ENCODE data around the gene ITPR3. TPM values are rescaled to one million over a fixed set of nuclear protein-coding genes. Genes with fewer than 3 reads are reported as not detected.

The ITPR3 gene
- total and polyA plus RNA-seq, 2 of the 13 experiments (the other 11 are each of a cell fraction or from before 2014, with no cell fraction given): 3.8 to 21.4 TPM

DNA sequence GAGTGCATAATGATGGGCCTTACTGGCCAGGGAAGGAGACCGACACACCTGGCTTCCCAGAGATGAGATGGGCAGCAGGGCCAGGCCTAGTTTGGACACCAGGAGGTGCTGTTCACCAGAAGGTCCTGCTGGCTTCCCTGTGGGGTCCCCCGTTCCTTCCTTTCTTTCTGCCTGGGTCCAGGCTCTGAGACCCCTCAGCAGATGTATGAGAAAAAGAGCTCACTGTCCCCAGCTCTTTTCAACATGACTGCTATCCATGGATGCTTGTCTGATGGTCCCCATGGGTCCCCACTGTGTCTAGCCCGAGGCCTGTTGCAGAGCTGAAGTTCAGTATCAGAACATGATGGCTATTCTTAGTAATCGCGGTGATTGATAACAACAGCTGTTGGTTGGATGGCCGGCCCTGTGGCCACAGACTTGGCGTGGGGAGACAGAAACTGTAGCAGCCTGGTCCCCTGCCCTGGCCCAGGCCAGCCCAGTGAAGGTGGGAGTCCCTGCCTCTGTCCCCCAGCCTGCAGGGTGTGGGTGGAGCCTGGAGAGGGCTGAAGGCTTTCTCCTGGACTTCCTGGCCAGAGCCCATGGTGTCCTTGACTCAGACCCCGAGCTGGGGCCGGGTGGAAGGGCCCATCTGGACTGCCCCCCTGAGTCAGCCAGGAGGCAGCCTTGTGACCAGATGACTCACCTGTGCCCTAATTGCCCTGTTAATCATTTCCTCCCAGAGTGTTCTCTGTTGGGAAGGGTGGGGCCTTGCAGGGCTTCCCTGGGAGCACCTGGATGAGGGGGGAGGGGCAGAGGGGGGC is 31.2 kb upstream of the ITPR3 start (continued):
- TF ChIP-seq, protein P1, sequence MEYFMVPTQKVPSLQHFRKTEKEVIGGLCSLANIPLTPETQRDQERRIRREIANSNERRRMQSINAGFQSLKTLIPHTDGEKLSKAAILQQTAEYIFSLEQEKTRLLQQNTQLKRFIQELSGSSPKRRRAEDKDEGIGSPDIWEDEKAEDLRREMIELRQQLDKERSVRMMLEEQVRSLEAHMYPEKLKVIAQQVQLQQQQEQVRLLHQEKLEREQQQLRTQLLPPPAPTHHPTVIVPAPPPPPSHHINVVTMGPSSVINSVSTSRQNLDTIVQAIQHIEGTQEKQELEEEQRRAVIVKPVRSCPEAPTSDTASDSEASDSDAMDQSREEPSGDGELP (IDR thresholded peaks at IDR 0.05; ENCODE audit: borderline replicate concordance, low read depth): peak; percentile 86
- TF ChIP-seq SMAD3 (CRISPR knock-in tag; IDR thresholded peaks at IDR 0.05) (peak; percentile 36; the same call in 1 of the 2 replicates), ZNF230 (CRISPR knock-in tag; IDR thresholded peaks at IDR 0.05) (0 out of 2 replicates have a peak, but pooled peaks have one; percentile 51), TSC22D2 (CRISPR knock-in tag; IDR thresholded peaks at IDR 0.05; ENCODE audit: borderline replicate concordance) (no peak), ZNF121 (CRISPR knock-in tag; IDR thresholded peaks at IDR 0.05) (peak; percentile 26; the same call in 1 of the 2 replicates), MAZ (IDR thresholded peaks at IDR 0.05; ENCODE audit: borderline replicate concordance, low read depth, low read length) (peak; percentile 73; the same call in 1 of the 2 replicates), MAZ (CRISPR knock-in tag; IDR thresholded peaks at IDR 0.05; ENCODE audit: low read depth) (peak; percentile 87; the same call in 1 of the 2 replicates), JUND (CRISPR knock-in tag; IDR thresholded peaks at IDR 0.05) (peak; percentile 93), SCMH1 (CRISPR knock-in tag; IDR thresholded peaks at IDR 0.05; ENCODE audit: borderline replicate concordance) (no peak), MIXL1 (CRISPR knock-in tag; IDR thresholded peaks at IDR 0.05) (peak; percentile 95)
- TF ChIP-seq, protein P2, sequence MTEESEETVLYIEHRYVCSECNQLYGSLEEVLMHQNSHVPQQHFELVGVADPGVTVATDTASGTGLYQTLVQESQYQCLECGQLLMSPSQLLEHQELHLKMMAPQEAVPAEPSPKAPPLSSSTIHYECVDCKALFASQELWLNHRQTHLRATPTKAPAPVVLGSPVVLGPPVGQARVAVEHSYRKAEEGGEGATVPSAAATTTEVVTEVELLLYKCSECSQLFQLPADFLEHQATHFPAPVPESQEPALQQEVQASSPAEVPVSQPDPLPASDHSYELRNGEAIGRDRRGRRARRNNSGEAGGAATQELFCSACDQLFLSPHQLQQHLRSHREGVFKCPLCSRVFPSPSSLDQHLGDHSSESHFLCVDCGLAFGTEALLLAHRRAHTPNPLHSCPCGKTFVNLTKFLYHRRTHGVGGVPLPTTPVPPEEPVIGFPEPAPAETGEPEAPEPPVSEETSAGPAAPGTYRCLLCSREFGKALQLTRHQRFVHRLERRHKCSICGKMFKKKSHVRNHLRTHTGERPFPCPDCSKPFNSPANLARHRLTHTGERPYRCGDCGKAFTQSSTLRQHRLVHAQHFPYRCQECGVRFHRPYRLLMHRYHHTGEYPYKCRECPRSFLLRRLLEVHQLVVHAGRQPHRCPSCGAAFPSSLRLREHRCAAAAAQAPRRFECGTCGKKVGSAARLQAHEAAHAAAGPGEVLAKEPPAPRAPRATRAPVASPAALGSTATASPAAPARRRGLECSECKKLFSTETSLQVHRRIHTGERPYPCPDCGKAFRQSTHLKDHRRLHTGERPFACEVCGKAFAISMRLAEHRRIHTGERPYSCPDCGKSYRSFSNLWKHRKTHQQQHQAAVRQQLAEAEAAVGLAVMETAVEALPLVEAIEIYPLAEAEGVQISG (CRISPR knock-in tag; IDR thresholded peaks at IDR 0.05): peak; percentile 58
- TF ChIP-seq, protein P3, sequence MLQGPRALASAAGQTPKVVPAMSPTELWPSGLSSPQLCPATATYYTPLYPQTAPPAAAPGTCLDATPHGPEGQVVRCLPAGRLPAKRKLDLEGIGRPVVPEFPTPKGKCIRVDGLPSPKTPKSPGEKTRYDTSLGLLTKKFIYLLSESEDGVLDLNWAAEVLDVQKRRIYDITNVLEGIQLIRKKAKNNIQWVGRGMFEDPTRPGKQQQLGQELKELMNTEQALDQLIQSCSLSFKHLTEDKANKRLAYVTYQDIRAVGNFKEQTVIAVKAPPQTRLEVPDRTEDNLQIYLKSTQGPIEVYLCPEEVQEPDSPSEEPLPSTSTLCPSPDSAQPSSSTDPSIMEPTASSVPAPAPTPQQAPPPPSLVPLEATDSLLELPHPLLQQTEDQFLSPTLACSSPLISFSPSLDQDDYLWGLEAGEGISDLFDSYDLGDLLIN (CRISPR knock-in tag; IDR thresholded peaks at IDR 0.05; ENCODE audit: borderline replicate concordance): peak; percentile 80; the same call in 1 of the 2 replicates
- TF ChIP-seq, protein P4, sequence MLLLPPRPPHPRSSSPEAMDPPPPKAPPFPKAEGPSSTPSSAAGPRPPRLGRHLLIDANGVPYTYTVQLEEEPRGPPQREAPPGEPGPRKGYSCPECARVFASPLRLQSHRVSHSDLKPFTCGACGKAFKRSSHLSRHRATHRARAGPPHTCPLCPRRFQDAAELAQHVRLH (CRISPR knock-in tag; IDR thresholded peaks at IDR 0.05; ENCODE audit: borderline replicate concordance, low read depth): peak; percentile 39; the same call in 1 of the 2 replicates
- TF ChIP-seq, protein P5, sequence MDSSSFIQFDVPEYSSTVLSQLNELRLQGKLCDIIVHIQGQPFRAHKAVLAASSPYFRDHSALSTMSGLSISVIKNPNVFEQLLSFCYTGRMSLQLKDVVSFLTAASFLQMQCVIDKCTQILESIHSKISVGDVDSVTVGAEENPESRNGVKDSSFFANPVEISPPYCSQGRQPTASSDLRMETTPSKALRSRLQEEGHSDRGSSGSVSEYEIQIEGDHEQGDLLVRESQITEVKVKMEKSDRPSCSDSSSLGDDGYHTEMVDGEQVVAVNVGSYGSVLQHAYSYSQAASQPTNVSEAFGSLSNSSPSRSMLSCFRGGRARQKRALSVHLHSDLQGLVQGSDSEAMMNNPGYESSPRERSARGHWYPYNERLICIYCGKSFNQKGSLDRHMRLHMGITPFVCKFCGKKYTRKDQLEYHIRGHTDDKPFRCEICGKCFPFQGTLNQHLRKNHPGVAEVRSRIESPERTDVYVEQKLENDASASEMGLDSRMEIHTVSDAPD (CRISPR knock-in tag; IDR thresholded peaks at IDR 0.05): 0 out of 2 replicates have a peak, but pooled peaks have one; percentile 30
- TF ChIP-seq, protein P6, sequence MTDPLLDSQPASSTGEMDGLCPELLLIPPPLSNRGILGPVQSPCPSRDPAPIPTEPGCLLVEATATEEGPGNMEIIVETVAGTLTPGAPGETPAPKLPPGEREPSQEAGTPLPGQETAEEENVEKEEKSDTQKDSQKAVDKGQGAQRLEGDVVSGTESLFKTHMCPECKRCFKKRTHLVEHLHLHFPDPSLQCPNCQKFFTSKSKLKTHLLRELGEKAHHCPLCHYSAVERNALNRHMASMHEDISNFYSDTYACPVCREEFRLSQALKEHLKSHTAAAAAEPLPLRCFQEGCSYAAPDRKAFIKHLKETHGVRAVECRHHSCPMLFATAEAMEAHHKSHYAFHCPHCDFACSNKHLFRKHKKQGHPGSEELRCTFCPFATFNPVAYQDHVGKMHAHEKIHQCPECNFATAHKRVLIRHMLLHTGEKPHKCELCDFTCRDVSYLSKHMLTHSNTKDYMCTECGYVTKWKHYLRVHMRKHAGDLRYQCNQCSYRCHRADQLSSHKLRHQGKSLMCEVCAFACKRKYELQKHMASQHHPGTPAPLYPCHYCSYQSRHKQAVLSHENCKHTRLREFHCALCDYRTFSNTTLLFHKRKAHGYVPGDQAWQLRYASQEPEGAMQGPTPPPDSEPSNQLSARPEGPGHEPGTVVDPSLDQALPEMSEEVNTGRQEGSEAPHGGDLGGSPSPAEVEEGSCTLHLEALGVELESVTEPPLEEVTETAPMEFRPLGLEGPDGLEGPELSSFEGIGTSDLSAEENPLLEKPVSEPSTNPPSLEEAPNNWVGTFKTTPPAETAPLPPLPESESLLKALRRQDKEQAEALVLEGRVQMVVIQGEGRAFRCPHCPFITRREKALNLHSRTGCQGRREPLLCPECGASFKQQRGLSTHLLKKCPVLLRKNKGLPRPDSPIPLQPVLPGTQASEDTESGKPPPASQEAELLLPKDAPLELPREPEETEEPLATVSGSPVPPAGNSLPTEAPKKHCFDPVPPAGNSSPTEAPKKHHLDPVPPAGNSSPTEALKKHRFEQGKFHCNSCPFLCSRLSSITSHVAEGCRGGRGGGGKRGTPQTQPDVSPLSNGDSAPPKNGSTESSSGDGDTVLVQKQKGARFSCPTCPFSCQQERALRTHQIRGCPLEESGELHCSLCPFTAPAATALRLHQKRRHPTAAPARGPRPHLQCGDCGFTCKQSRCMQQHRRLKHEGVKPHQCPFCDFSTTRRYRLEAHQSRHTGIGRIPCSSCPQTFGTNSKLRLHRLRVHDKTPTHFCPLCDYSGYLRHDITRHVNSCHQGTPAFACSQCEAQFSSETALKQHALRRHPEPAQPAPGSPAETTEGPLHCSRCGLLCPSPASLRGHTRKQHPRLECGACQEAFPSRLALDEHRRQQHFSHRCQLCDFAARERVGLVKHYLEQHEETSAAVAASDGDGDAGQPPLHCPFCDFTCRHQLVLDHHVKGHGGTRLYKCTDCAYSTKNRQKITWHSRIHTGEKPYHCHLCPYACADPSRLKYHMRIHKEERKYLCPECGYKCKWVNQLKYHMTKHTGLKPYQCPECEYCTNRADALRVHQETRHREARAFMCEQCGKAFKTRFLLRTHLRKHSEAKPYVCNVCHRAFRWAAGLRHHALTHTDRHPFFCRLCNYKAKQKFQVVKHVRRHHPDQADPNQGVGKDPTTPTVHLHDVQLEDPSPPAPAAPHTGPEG (CRISPR knock-in tag; IDR thresholded peaks at IDR 0.05): peak; percentile 22; the same call in 1 of the 2 replicates

Measured in HepG2 (cell line).